ENCODE data around the gene CLDN9. TPM values are rescaled to one million over a fixed set of nuclear protein-coding genes. Genes with fewer than 3 reads are reported as not detected.

Gene CLDN9, protein sequence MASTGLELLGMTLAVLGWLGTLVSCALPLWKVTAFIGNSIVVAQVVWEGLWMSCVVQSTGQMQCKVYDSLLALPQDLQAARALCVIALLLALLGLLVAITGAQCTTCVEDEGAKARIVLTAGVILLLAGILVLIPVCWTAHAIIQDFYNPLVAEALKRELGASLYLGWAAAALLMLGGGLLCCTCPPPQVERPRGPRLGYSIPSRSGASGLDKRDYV
- polyA plus RNA-seq (ENCODE audit: insufficient read length in 10 of 10): 1 to 10 TPM in 7 of 10 donors, under 1 TPM in 3; 0.45 to 2.6 (median 1.3) TPM
- long read RNA-seq, donor 1: 0 reads
- long read RNA-seq, donor 2, partial matches to known transcripts: 0 of 1 reads
- long read RNA-seq, donor 2, other reads (novel, unspliced or antisense): 0 of 1 reads
- long read RNA-seq, donor 3: 0 reads
- long read RNA-seq, donor 4: 0 reads
- long read RNA-seq, donor 5, partial matches to known transcripts: 0 of 3 reads
- long read RNA-seq, donor 5, other reads (novel, unspliced or antisense): 0 of 3 reads
- long read RNA-seq, donor 6, partial matches to known transcripts: 0 of 2 reads
- long read RNA-seq, donor 6, other reads (novel, unspliced or antisense): 0 of 2 reads
- long read RNA-seq, donor 7: 0 reads
- long read RNA-seq, donor 8, partial matches to known transcripts: 0 of 2 reads
- long read RNA-seq, donor 8, other reads (novel, unspliced or antisense): 0 of 2 reads
- long read RNA-seq, donor 9: 0 reads

DNA sequence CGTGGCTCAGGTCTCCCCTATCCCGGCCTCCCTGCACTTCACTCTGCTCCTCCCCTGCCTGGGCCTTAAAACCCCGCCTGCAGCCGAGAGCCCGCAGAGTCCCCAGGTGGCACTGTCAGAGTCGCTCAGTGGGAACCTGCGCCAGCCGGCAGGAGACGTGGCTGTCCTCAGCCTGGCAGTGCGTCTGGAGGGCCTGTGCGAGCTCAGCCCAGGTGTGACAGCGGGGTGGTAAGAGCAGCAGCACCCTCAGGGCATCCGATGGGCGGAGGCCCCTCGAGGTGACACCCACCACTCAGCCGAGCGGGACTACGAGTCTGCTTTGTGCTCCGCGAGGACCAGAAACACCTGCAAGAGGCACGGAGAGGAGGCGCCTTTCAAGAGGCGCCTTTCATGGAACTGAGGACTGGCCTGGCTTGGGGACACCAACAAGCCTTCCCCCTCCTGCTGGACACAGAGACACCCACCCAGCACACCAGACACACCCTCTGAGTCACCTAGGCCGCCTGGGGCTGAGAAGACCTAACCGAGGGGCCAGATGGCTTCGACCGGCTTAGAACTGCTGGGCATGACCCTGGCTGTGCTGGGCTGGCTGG is at the start of gene CLDN9:
Gene CLDN9, plus strand, starts transcription at position 96 of the 593 bp plus-strand sequence. Its CDS starts 440 bp downstream, at position 536.
- no peak for DNase-seq

DNA sequence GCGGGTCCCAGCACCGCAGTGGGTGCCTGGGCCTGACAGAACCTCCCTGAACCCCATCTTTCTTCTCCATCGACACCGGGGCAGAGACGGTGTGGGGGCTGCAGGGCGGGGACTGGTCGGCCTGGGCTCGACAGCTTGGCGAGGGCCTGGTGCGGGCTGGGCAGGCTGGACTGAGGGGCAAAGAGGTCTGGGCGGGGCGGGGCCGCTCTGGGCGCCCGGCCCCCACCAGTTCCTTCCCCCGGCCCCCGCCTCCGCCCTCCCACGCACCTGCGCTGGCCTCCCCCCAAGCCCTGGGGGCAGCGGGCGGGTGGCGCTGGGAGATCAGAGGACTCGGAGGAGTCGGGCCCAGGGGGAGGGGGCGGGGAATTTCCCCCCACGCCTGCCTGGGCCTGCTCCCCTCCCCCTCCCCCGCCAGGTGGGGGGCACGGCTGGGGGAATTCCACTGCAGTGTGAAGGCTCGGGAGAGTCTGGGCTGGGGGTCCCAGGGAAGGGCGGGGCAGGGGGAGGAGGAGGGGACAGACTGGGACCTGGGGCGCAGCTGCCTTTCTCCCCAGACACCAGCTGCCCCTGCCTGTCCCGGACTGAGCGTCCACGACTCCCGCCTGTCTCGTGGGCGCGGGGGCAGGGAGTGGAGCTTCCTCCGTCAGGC is 49.5 kb upstream of the CLDN9 start:
- no peak for DNase-seq

DNA sequence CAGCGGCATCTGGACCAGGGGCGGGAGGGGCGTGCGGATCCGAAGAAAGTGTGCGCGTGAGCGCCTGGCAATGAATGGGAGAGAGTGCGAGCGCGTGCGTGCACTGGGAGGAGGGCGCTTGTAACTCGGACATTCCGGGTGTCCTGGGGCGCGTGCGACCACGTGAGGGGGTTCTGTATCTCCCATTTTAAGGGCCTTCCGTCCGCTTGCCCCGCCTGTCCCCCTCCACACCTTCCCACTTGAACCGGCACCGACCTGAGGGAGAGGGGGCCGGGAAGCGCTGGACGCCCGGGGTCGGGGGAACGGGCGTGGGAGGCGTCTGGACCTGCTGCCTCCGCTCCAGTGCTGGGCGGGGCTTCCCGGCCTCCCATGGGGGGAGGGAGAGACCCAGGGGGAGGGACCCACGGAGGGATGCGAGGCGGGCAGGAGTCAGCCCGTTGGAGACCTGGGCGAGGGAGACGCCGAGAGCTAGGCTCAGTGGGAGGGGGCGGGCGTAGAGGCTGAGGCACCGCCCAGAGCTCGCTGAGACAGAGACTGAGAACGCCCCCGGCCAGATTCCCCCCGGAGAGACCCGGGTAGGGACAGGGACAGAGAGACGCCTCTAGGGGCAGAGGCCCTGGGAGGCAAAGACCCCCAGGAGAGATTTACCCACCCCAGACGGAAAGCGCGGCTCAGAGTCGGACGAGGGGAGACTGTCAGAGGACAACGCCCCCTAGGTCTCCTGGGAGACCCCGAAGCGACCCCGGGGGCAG is 48.8 kb upstream of the CLDN9 start, which contains the start of gene KREMEN2:
Gene KREMEN2, plus strand, starts transcription at position 553 of the 752 bp plus-strand sequence. CDS start 246 bp downstream, outside the sequence.
- DNase-seq: no peak

DNA sequence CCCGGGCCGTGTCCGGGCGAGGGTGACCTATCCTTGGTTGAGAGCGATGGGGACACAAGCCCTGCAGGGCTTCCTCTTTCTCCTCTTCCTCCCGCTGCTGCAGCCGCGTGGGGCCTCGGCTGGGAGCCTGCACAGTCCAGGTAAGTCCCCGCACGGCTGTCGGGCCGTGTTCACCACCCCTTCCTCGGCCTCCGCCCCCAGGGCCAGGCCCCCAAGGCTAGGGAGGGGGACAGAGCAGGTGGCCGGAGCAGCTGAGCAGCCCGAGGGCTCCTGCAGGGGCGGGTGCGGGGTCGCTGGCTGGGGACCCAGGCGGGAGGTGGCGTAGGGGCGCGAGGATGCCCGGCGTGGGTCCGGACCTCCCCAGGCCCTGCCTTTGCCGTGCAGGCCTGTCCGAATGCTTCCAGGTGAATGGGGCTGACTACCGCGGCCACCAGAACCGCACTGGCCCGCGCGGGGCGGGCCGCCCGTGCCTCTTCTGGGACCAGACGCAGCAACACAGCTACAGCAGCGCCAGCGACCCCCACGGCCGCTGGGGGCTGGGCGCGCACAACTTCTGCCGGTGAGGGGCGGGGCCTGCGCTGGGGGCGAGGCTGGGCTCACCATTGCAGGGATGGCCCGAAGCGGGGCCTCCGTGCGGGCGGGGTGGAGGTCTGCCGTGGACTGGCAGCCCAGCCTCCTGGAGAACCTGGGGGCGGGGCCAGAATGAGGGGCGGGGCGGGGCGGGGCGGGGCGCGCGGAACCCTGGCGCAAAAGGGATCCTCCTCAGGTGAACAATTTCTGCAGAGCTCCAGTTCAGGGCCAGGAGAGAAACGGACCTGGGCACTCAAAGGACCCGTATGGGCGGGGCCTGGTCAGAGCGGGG is 48.0 kb upstream of the CLDN9 start:
- DNase-seq: no peak

DNA sequence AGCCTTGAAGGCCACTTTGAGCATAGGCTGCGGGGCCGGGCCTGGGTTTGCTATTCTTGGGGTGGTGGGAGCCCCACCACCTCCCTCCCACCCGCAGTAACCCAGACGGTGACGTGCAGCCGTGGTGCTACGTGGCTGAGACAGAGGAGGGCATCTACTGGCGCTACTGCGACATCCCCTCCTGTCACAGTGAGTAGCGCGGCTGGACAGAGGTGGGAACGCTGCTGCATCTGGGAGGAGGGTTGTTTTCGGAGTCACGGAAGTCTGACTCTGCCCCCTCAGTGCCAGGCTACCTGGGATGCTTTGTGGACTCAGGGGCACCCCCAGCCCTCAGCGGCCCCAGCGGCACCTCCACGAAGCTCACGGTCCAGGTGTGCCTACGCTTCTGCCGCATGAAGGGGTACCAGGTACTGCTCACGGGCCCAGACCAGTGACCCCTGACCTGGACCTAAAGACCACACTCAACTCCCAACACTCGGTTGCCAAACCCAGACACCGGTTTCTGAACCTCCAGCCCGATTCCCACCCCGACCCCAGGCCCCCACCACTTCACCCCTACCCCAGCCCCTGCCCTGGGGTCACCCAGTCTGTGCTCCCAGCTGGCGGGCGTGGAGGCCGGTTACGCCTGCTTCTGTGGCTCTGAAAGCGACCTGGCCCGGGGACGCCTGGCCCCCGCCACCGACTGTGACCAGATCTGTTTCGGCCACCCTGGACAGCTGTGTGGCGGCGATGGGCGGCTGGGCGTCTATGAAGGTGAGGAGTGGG is 46.5 kb upstream of the CLDN9 start:
- no peak for DNase-seq

DNA sequence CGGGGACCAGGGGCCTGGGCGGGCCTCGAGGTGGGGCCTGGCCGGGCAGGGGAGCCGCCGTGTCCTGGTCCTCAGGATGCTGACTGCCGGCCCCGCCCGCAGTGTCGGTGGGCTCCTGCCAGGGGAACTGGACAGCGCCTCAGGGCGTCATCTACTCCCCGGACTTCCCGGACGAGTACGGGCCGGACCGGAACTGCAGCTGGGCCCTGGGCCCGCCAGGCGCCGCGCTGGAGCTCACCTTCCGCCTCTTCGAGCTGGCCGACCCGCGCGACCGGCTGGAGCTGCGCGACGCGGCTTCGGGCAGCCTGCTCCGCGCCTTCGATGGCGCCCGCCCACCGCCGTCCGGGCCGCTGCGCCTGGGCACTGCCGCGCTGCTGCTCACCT is 45.9 kb upstream of the CLDN9 start:
- no peak for DNase-seq

DNA sequence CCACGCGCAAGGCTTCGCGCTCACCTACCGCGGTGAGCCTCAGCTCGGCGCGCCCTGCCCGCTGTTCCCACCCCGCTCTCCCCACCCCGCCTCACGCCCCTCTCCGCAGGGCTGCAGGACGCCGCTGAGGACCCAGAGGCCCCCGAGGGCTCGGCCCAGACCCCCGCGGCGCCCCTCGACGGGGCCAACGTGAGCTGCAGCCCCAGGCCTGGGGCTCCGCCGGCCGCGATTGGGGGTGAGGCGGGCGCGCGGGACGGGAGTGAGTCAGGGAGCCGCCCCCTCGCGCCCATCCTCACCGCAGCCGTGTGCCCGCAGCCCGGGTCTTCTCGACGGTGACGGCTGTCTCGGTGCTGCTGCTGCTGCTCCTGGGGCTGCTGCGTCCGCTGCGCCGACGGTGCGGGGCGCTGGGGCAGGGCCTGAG is 45.5 kb upstream of the CLDN9 start:
- DNase-seq: no peak

DNA sequence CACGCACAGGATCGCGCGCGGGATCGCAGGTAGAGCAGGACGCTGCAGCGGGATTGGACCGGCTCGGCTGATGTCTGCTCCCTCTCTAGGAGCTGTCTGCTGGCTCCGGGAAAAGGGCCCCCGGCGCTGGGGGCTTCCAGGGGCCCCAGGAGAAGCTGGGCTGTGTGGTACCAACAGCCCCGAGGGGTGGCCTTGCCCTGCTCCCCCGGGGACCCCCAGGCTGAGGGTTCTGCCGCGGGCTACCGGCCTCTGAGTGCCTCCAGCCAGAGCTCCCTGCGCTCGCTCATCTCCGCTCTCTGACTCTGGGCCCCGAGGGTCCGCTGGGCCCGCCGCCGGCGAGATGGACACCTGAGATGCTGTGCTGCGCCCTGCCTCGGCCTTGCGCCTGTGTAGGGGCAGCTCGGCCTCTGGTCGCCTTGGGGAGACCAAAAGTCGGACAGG is 45.0 kb upstream of the CLDN9 start:
- no peak for DNase-seq

DNA sequence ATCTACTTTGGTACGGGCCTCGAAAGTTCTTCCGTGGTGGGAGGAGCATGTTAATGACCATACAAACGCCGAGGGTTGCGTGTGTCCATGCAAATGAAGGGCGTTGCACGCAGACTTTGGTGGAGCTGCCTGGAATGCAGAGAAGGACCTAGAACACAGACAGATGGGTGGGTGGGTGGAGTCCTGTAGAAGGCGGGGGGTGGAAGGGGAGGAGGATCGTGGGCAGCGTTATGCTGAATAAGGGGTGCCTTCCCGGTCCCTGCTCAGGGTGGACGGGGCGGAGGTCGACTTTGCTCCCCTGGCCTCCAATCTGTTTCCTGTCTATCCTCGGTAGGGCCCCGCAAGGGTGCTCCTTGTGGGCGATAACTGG is 44.4 kb upstream of the CLDN9 start:
- DNase-seq: no peak

DNA sequence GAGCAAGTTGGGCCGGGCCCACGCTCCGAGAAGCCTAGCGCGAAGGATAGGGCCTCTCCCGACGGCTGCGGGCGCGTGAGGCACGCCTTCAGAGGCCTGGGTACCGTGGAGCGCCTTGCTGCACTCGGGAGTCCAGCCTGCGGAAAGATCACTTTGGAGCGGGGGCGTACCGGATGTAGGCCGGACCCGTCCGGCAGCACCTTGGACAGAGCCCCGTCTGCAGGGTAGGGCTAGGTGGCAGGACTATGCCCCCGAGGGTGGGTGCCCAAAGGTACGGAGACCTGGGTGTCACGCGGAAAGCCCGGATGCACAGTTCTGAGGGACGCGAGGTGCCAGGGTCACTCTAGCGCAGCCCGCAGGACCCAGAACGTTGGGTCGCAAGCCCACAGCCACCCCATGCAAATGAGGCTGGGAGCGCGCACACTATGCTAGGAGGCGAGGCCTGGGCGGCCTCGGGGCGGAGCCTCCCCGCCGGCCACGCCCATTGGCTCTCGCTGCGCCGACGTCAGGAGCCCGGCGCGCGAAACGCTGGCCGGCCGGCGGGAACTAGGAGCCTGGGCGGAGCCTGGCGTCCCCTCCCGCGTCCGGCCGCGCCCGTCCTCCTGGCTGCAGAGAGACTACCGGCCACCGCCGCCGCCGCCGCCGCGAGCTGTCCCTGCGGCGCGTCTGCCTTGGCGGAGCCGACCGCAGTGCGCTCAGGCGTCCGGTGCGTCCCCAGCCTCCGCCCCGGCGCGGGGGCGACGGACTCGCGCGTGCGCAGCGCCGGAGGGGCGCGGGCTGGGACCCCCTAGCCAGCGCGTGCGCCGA is 43.8 kb upstream of the CLDN9 start, which contains the start of gene PAQR4:
Gene PAQR4, plus strand, starts transcription at position 611 of the 807 bp plus-strand sequence. CDS start 327 bp downstream, outside the sequence.
- peak; percentile 84 to 97 (median 92) for DNase-seq

DNA sequence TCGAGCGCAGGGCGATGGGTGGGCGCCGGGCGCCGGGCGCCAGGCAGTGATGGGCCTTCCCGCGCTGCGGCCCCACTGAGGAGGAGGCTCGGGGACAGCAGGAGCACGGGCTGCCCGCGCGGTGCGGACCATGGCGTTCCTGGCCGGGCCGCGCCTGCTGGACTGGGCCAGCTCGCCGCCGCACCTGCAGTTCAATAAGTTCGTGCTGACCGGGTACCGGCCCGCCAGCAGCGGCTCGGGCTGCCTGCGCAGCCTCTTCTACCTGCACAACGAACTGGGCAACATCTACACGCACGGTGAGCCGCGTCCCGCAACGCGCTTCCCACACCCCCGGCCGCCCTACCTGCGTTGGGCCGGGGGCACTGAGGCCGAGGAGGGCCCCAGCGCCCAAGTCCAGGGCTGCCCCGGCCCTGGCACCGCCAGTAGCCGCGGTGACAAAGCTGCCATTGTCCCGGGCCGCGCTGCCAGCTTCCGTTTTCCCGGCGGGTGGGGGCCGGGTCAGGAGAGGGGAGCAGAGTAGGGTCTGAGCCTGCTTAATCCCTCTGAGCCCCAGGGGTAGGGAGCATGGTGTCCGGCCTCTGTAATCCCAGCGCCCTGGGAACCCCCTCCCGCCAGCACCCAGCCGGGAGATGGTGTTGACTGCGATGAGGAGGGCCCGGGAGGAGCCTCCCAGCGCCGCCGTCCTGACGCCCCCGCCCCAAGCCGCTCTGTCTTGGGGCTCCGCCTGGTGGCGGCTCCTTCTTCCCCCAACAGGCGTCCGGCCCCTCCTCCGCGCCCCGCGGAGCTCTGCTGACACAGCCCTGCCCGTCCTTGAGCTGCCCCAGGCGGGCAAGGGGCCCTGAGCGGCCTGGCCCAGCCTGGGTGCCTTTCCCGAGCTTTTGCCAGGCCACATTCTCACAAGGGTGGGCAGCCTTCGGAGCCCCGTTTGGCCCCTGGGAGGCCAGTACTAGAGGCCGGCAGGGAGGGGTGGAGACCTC is 42.9 kb upstream of the CLDN9 start:
- peak in 1 of 3 donors; percentile 60 for DNase-seq

DNA sequence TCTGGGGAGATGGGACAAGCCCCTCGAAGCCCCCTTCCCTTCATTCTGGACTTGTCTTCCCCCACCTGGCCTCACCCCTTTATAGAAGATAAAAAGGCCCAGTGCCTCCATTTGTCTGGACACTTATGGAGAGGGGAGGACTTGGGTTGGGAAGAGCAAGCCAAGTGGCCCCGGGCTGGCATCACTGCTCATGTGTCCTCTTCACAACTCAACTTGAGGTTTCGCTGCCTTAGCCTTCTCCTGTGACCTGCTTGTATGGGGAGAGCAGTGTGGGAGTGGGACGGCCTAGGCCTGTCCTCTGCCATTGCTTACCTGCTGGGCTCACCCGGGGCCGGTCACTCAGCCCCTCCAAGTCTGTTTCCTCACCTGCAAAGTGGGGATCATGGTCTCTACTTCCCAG is 42.2 kb upstream of the CLDN9 start:
- DNase-seq: no peak

DNA sequence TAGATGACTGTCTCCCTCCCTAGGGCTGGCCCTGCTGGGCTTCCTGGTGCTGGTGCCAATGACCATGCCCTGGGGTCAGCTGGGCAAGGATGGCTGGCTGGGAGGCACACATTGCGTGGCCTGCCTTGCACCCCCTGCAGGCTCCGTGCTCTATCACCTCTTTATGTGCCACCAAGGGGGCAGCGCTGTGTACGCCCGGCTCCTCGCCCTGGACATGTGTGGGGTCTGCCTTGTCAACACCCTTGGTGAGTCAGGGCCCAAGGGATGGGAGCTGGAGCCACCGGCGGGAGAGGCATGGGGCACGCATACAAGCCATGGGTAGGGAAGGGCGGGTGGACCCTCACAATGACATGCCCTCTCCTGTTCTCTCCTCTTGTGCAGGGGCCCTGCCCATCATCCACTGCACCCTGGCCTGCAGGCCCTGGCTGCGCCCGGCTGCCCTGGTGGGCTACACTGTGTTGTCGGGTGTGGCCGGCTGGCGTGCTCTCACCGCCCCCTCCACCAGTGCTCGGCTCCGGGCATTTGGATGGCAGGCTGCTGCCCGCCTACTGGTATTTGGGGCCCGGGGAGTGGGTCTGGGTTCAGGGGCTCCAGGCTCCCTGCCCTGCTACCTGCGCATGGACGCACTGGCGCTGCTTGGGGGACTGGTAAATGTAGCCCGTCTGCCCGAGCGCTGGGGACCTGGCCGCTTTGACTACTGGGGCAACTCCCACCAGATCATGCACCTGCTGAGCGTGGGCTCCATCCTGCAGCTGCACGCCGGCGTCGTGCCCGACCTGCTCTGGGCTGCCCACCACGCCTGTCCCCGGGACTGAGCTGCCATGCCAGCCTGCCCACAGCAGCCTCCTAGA is 41.4 kb upstream of the CLDN9 start:
- no peak for DNase-seq

DNA sequence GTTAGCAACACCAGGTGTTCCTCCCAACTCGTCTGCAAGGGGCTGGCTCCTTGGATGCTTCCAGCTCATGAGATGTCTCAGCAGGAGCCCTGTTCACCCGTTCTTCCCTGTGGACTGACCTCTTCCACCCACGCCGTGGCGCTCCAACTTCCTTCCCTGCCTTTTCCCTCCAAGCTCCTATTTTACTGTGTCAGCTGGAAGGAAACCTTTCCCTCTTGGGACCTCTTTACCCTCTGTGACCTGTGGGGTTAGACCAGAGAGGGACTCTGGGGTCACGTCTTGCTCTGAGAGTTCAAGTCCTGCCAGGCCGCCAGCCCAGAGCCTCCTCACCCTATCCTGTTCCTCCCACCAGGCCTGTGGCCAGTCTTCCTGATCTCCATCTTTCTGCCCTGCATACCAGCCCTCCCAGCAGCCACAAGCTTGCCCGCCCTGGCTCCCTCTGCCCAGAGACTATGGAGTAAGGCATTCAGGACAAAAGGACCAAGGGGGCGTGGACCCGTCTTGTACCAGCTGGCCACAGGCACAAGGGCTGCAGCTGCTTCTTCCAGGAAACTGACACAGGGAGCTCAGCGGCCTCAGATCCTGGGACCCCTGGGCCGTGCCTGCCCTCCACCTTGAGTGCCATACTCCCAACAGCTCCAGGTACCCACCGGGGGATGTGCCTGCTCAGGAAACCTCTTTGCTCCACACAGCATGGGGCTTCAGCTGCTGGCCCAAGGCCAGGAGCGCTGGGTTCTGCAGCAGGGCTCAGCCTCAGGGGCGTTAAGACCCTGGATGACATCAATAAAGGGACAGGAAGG is 40.5 kb upstream of the CLDN9 start:
- DNase-seq: no peak

DNA sequence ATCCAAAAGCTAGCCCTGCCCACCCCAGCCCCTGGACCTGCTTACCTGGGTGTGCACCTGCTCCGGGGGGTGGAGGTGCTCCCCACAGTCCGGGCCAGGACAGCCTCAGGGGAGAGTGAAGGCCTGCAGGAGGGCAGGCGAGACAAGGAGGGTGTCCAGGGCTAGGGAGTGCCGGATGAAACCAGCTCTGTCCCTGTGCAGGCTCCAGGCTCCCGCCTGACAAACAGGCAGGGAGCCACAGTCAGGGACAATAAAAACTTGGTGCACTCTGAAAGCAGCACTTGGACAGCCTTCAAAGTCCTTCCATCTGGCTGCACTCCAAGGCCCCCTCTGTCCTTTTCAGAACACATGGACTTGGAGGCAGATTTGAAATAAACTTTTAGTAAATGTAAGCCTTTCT is 39.6 kb upstream of the CLDN9 start:
- DNase-seq: no peak
